HG02973 (cell line): ENCODE measurements around the gene GAR1.
"Not testable (repeated sequence)": the region's sequence is repeated elsewhere in the genome, so short reads cannot be mapped to it uniquely, and the experiment has no call there.

ENCODE experiments used
- ATAC-seq: cut with Tn5 transposase; IDR thresholded peaks from one replicate; pipeline ENCODE4 v1.9.1; 2021; ENCODE audit warnings: moderate library complexity; ENCODE audit not compliant: unreplicated experiment

Gene GAR1

GRCh38 chr4:109815151-109816081, at the start of gene GAR1:
Gene GAR1, plus strand, starts transcription at chr4:109815762. Its CDS starts 403 bp downstream, at chr4:109816165.
- peak; percentile 97 for ATAC-seq

DNA sequence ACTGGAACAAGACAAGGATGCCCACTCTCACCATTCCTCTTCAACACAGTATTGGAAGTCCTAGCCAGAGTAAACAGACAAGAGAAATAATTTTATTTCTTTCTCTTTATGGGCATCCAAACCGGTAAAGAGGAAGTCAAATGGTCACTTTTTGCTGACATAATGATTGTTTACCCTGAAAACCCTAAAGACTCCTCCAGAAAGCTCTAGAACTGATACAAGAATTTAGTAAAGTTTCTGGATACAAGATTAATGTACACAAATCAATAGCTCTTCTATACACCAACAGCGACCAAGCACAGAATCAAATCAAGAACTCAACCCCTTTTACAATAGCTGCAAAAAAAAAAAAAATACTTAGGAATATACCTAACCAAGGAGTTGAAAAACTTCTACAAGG, 33.5 kb upstream of the GAR1 start:
- ATAC-seq, result not testable (repeated sequence)

GRCh38 chr4:109786846-109787245, 28.7 kb upstream of the GAR1 start:
- no peak for ATAC-seq

- ATAC-seq, result no peak
These were observed 27.8 kb upstream of the GAR1 start for GRCh38 chr4:109787807-109788206.

DNA sequence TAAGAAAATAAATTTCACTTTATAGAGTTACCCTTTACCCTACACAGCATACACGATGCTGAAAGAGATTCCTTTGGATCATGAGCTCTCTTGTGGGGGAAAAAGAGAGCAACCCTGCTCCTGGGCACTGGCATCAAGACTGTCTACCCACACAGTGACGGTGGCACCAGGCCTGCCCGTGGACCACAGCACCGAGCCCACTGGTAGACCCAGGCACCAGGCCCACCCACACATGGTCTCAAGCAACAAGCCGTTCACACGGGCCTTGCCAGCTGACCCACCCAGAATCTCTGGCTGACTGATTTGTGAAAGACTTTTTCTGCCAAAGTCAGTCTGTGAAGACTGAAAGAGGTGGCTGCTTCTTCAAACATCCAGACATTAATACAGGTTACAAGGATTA, 20.5 kb upstream of the GAR1 start:
- no peak for ATAC-seq

DNA sequence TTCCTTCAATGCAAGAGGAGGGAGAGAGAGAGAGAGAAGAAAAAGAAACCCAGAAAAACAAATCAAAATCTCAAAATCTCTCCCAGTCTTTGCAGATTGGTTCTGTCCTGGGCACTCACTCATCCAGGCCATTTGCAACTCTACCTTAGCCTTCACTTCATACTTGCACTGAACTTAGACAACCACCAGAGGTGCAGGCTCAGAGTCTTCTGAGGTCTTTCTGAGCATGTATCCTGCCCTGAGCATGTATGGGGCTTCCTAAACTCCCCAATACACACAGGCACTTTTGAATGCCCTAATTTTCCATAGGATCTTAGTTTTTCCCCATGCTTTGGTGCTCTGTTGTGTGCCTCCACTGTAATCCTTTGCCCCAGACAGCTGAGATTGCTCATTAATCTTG, 16.7 kb upstream of the GAR1 start:
- ATAC-seq, result no peak

DNA sequence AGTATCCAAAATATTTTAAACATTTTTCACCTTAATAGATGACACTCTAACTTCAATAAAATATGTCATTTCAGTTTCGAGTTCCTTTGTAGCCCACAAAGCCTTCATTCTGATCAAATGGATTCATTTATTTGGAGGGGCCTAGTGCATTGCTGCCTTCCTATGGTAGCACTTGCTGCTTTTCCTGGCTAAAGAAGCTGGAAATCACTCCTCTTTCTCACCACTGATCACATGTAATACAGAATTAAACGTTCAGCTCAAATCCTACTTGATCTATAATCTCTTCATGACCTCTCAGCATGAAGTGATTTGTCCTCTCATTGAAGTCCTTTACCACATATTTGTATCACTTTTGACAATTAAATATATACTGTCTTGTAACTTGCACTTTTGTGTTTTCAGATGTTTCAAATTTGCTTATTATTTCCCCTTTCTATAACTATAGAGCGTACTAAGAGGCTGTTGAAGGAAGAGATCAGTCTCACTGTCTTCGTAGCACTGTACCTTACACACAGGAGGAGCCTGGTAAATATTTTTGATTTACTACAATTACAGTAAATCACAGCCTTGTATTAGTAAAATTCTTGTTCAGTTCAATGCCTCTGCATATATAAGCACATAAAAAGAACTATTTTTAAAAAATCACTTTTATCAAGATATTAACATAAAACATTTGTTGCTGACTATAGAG, 14.3 kb upstream of the GAR1 start:
- ATAC-seq, result no peak

DNA sequence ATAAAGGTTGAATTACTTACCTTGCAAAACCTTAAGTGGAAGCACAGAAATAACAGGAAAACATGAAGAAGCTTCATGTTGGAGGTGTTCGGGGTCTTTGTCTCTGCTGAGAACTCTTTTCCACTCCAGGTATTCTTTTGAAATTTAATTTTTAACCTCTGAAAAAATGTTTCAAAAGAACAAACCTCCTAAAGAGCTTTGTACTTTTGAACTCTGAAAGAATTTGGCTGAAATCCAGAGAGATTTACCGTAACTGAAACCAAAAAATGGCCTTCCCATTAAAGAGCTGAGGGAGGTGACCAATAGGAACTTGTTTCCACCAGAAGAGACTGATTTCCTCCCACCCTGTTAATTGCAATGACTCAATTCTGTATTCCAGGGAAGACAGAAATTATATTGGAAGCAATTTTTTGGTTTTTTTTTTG, 13.7 kb upstream of the GAR1 start, which contains the start of gene CFI:
CFI (minus strand) TSS at position 105 of the 425 bp plus-strand sequence; CDS start at position 77, 28 bp downstream.
- ATAC-seq, result no peak

DNA sequence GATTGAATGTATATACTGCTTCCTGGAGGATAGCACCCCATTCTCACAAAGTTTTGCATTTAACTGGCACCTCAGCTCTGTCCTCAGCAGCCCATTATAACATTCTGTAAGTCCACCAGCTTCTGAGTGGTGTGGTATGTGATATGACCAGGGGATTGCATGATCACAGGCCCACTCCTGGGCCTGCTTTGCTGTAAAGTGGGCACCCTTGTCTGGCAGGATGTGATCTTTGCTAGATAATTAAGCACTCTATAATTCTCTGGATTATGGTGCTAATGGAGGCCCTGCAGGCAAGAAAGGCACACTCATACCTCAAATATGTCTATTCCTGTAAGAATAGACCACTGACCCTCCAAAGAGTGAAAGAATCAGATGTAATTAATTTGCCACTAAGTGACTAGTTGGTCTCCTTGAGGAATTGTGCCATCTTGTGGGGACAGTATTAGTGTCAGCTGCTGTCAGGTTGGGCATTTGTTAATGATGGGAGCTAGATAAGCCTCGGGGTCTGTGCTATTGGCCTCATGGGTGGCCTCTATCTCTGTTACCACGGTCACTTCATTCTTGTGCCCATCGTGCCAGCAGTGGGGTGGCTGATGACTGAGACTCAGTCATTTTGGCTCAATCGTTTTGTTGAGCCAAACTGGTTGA, 11.5 kb upstream of the GAR1 start:
- ATAC-seq, result no peak

- ATAC-seq, result no peak
These were observed 5.9 kb upstream of the GAR1 start for GRCh38 chr4:109809655-109810054.

DNA sequence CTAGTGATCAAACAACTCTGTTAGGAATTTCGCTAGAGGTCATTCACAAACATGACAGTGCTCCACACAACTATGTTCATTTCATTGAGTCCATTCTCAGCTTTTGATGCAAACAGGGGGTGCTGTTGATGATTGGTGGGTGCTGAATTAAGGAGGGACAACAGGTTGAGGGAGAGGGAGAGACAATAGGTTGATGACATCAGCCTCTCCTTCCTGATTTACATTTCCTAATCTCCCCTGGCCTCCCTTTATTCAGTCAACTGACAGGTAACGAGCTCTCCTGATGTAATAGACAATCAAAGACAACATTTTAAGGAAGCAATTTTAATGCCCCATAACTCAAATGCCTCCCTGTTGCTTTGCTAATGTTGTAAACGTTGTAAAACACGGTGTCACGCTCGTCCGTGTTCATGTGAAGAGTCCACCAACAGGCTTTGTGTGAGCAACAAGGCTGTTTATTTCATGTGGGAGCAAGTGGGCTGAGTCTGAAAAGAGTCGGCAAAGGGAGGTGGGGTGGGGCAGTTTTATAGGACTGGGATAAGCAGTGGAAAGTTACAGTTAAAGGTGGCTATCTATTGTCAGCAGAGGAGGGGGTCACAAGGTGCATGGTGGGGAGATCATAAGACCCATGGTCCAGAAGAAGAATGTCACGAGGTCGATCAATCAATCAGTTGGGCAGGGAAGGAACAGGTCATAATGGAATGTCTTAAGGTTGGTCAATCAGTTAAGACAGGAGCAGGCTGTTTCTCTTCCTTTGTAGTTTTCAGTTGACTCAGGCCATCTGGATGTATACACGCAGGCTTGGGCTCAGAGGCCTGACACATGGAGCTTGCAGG, 4.8 kb upstream of the GAR1 start:
- ATAC-seq, result no peak

GRCh38 chr4:109811707-109812106, 3.9 kb upstream of the GAR1 start:
- ATAC-seq, result no peak

DNA sequence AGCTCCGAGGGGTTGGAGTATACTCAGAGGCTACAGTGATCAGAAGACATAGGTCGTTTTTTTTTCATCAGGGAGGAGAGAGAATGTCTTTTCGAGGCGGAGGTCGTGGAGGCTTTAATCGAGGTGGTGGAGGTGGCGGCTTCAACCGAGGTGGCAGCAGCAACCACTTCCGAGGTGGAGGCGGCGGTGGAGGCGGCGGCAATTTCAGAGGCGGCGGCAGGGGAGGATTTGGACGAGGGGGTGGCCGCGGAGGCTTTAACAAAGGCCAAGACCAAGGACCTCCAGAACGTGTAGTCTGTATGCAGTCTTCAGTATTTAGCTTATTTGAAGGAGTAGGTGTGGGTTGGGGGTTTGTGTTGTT, 500 bp downstream of the GAR1 start:
- no peak for ATAC-seq

DNA sequence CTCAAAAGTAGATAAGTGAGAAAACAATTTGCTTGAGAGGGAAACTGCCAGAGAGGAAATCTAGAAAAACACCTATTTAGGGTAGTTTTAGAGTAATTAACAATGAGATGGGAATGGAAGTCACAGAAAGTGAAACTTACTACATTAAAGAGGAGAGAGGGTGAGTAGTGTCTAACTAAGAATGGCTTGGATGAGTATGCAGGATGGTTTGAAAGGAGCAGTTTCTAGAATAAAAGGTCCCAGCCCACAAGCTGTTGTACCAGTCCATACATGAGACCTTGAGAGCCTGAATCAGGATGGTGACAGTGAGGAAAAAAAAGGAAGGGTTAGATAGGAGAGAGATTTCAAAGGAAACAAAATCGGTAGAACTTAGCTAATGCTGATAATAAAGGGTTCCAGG, 1.3 kb downstream of the GAR1 start:
- ATAC-seq, result no peak

GRCh38 chr4:109818268-109818667, 2.7 kb downstream of the GAR1 start:
- ATAC-seq, result no peak

DNA sequence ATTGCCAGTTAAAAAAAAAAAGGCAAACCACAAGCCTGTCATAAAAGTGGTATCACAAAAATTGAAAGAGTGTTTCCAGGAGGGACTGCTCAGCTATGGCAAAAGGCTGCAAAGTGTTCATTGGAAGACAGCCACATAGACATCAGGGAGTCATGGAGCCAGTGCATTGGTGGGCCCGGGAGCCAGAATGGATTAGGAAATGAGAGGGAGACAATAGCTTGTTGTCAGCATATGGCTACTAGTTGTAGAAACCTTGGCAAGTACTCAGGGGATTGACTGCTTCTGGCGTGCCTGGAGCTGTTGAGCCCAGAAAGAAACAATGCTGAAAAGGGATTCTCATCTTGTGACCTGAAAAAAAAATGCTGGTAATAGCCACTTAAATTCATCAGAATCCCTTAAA, 5.0 kb downstream of the GAR1 start:
- no peak for ATAC-seq

- no peak for ATAC-seq
These were observed 5.6 kb downstream of the GAR1 start for GRCh38 chr4:109821185-109821584.

- peak; percentile 78 for ATAC-seq
These were observed 11.2 kb downstream of the GAR1 start for GRCh38 chr4:109826719-109827118.

- no peak for ATAC-seq
These were observed 12.1 kb downstream of the GAR1 start, which contains the start of gene RRH for GRCh38 chr4:109827672-109828071. Gene RRH, plus strand, starts transcription at chr4:109827972. Its CDS starts 56 bp downstream, at chr4:109828028.

GRCh38 chr4:109833756-109834155, 18.2 kb downstream of the GAR1 start:
- ATAC-seq, result no peak

DNA sequence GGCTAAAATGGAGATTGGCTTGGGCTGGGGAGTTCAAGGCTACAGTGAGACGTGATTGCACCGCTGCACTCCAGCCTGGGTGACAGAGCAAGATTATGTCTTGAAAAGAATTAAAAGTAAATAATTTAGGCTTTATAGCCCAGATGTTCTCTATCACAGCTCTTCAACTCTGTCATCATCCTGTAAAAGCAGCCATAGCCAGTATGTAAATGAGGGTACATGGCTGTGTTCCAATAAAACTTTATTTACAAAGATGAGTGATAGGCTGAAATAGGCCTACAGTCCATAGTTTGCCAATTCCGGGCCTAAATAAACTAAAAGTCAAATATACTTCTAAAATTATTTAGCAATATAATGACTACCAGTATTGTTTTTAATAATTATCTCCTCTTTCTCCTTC, 21.4 kb downstream of the GAR1 start:
- no peak for ATAC-seq
